Activated CD4-positive, alpha-beta T cell treated with anti-CD3 and anti-CD28 coated beads for 24 hours (primary cell): ENCODE data around the gene REV1.
A peak's percentile ranks its signal among the peaks of the same experiment; 100 is the strongest.
"Not testable (repeated sequence)": the region's sequence is repeated elsewhere in the genome, so short reads cannot be mapped to it uniquely, and the experiment has no call there.

ENCODE experiments used
- DNase-seq, 2 donors: peaks; one replicate each; pipeline ENCODE4 v3.0.0-alpha.2; 2020; ENCODE audit warnings: low read depth in 2 of 2

The REV1 gene

GRCh38 chr2:99489761-99490622 is at the start of gene REV1:
TSS of gene REV1 (minus strand) at chr2:99490017. CDS start at chr2:99464975, 25,042 bp downstream.
- DNase-seq, result peak; percentile 86 to 89

DNA sequence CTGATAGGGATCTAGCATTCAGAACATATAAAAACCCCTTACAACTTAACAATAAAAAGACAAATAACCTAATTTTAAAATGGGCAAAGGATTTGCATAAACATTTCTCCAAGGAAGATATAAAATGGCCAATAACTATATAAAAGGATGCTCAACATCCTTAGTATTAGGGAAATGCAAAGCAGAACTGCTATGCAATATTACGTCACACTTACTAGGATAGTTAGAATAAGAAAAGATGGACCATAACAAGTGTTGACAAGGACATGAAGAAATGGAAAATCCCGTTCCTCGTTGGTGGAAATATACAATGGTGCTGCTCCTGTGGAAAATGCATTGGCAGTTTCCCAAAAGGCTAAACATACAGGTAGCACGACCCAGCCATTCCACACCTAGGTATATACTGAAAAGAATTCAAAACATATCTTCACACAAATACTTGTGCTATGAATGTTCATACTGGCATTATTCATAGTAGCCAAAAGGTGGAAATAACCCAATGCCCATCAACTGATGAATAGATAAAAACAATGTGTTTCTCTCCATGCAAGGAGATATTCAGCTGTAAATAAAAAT is 48.2 kb upstream of the REV1 start:
- DNase-seq, result no peak

DNA sequence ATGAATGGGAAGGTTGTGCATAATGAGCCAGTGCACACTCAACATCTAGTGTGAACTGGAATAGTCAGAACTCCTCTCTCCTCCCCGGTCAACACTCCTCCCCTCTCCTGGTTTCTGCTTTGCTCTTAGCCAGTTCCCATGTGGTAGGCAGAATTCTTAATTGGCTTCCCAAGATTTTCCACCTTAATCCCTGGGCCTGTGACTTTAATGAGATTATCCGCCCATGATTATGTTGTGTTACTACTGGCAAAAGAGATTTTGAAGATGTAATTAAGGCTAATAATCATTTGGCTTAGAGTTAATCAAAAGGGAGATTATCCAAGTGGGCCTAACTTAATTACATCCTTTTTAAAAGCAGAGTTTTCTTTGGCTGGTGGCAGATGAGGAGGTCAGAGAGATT is 34.2 kb upstream of the REV1 start:
- no peak for DNase-seq

DNA sequence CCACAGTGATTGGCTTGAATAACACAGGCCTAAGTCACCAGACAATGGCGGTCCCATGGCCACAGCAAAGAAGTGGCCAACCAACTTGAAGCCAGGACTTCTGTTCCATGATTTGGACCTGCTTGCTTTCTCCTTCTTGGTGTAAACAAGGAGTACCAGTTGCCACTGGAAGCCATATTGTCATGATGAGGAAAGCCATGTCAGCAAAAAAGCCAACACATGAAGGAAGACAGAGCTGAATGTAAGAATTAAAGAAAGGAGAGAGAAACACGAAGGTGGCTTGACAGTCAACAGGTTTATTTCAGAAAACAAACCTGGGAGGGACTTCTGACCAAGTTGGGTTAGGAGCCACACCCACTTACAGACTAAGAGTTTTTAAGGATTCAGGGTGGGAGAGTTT is 32.3 kb upstream of the REV1 start:
- no peak for DNase-seq

GRCh38 chr2:99520813-99521212 is 31.0 kb upstream of the REV1 start:
- no peak for DNase-seq

DNA sequence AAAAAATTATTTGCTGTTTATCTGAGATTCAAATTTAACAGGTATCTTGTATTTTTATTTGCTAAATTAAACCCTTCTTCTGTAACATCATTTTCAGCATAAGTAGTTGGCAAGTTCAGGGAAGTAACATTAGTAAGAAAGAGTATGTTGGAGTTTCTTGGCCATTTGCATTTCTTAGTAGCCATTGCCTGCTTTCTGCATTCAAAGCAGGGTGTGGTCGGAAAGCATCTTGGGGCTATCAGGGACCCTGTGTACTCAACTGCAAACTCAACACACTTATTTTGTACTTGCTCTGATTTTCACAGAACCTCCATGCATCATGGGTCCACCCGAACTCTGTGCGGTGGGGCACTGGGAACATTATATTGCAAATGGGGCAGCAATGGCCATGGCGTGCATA is 30.4 kb upstream of the REV1 start:
- DNase-seq, result no peak

DNA sequence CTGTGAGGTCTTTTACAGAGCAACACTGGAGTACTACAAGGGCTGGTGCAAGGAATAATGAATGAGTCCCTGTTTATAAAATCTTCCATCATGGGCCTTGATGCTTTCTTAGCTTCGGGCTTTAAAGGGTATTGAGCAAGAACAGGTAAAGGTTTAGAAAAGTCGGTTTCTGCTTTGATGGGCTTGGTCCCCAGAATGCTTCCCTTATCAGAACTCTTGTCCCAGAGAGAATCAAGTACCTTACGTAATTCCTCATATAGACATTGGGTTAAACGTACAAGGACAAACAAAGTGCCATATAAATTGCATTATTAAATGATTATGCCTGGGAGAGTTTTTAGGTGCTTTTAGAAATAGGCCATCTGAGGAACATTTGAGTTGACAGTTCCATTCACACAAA is 24.5 kb upstream of the REV1 start:
- no peak for DNase-seq

DNA sequence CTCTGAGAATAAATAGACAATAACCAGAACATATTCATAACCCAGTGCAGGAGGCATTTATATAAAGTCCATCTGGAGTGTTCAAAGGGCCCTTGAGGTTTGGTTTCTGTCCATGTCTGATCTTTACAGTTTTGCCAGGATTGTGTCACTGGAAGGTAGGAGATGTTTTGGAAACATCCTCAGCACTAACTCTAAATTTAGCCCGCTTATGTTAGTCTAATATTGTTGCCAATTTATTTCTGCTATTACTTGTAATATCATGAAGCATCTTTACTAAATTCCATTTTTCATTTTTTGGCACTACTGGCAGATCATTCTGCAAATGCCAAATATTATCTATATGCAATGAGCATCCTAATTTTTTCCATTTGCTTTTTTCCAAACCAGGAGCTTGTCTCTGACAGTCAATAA is 22.4 kb upstream of the REV1 start:
- DNase-seq, result no peak

DNA sequence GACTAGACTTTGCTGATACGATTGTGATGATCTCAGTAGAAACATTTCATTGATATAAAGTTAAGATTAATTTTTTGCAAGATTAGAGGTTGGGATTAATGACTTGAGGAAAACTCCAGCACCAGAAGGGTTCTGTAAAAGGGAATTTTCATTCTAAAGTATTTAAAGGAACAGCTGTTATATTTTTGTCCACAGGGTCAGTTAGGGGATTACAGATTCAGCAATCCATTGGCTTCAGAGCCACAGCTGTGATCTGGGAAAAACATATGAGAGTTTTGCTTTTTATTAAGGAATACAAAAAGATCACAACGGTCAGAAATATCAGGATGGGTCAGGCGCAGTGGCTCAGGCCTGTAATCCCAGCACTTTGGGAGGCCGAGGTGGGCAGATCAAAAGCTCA is 19.6 kb upstream of the REV1 start:
- no peak for DNase-seq

- no peak for DNase-seq
These were observed 18.4 kb upstream of the REV1 start for GRCh38 chr2:99507937-99508818.

DNA sequence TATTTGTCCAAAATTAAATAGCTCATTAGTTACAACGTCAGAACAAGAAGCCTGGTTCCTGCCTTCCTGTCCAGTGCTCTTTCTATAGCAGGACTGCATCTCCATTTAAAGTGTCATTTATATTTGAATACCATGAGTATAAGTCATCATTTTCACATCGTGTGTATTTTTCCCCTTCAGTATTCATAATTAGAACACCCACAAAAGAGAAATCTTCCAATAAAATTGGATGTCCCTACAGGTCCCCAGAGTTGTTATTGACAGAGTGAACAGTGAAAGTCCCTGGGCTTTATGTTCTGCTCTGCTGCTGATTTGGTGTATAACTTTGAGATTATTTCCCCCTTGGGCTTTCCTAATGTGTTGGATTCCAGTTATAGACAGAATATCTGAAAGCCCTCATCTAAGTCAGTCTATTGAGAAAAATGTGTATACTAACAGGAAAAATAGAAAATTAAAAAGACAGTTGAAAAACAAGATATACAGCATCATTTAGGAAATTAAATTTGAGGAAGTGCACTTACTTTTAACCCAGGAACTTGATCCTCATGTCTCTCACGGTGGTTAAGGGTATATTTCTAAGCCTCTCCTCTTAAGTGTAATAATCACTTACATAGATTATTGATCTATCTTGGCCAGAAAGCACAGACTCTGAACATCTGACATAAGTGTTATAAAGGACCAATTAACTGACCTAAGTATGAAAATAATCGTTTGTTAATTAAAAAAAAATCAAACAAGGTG is 15.2 kb upstream of the REV1 start:
- DNase-seq, result no peak

DNA sequence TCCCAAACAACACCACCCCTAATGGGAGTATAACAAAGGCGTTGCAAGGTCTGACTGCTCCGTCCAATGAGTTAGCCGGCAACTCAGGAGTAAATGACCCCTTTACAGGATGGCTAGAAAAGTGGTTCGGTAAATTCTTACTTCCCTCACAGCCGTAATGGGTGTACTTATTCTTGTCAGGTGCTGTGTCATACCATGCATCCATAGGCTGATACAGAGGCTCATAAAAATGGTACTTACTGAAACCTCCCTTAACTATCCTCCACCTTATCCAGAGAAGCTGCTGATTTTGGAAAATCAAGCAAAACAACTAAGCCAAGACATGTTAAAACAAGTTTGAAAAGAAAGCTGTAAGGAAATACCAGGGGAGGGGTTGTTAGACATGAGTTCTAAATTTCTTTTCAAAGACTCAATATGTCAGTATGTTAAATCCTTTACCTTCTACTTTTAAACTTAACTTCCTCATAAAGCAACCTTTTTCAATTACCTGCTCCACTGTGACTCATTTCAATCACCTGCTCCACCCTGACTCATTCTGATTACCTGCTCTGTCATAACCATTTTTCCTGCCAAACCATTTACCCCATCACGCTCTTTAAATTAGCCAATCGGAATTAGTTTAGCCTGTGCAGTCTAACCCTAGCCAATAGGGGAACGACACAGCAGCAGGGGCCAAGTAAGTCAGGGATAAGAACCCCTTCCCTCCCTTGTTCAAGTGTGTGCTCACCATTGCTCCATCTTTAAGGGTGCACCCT is 14.0 kb upstream of the REV1 start:
- not testable (repeated sequence) for DNase-seq

DNA sequence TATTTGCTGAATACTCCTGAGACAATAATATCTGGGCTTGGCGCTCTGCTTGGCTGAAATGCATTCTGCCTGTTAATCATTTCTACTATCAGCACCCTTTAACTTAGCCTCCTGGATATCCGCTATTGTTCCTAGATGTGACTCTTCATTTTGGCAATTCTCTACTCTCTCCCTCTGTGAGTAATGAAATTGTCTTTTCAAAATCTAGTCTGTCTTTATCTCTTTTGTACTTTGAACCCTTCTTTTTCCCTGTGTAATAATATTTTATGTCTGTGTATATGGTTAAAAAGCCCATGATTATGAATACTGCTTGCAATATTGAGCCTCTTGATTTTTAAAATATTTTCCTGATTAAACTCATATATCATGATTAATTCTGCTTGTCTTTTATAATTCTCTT is 6.2 kb upstream of the REV1 start:
- no peak for DNase-seq

GRCh38 chr2:99495115-99495860 is 5.5 kb upstream of the REV1 start:
- DNase-seq, result no peak

DNA sequence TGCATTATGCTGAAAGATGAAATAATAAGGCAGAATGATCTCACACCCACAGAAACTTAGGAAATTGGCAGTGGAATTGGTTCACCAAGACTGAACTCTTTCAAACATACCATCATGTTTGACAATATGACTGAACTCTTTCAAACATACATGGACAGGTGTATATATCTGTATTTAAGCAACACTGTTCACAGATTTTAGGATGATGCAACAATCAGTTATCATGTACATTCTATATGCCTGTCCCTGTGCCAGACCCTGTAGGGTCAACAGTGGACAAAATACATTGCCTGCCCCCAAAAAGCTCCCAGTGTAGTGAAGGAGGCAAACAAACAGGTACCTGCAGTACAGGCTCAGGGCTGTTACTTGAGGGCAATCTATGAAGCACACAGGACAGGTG is 2.9 kb upstream of the REV1 start:
- no peak for DNase-seq

DNA sequence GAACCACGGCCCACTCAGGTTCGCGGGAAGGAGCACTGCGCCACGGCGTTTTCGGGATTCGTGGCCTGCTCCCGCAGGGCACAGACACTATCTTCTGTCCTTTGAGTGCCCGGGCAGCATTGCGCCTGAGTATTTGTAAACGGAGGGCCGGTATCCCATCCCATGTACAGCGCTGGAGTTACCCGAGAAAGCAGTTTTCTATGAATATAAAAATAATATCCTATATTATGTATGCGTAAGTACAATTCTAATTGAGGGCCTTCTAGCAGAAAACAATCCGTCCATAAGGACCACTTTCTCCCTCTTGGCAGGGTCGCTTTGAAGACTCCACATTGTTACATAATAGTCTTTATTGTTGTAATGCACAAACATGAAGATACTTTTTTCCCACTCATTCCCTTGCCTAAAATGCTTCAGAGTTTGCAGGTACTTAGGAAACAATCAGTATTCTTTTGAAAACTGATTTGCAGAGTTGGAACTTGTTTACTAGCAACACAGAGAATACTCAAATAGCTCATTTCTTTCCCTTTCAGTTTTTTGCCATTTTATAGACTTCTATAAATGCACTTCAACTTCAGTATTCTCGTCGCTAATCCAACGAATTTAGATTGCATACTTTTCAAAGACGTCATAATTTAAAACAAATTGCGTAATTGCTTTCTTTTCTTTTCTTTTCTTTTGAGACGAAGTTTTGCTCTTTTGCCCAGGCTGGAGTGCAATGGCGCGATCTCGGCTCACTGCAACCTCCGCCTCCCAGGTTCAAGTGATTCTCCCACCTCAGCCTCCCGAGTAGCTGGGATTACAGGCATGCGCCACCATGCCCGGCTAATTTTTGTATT is 1.0 kb upstream of the REV1 start:
- no peak for DNase-seq

DNA sequence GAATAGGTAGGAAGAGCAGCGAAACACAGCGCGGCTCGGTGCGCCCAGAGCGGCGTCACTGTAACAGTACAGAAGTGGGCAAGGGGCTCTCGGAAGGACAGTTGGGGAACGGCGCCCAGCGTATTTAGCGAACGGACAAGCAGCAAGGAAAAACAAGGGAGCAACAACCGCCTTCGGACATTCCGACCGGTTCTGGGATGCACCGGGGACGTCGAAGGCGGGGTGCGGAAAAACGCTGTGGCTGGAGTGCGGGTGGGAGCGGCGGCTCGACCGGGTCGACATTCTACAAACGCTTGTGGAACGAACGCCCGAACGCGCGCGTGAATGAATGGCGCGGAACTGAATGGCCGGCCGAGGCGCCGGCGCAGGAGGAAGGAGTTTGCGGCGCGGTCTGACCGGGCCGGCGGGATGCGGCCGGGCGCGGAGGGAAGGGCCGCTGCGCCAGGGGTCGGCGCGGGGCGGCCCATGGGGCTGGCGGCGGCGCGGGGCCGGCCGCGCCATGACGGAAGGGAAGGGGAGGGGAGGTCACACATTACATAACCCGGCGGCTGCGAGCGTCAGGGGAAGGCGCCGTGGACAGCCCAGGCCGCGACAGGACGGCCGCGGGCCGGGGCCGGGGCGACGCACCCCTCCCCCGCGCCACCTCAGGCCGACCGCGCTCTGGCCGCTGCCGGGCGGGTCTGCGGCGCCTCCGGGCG is 605 bp downstream of the REV1 start:
- DNase-seq, result peak; percentile 10 to 21

- DNase-seq, result no peak
These were observed 1.2 kb downstream of the REV1 start for GRCh38 chr2:99488539-99489062.

- DNase-seq, result no peak
These were observed 1.9 kb downstream of the REV1 start for GRCh38 chr2:99487906-99488305.
